H9 (cell line): ENCODE measurements around the gene COPG1. TPM values are rescaled to one million over a fixed set of nuclear protein-coding genes. Genes with fewer than 3 reads are reported as not detected.

ENCODE experiments used
- DNase-seq: peaks from one replicate; pipeline ENCODE4 v3.0.0-alpha.2; 2017
- H2AFZ ChIP-seq: one replicate; pipeline ENCODE4 v1.6.1; 2013; ENCODE audit warnings: mild to moderate bottlenecking, low read length, control low read depth, moderate library complexity
- H2AK5ac ChIP-seq: 2 replicates; pipeline ENCODE4 v1.6.1; 2013; ENCODE audit warnings: low read length, control low read depth, mixed read lengths; ENCODE audit not compliant: insufficient read length
- H2BK120ac ChIP-seq: one replicate; pipeline ENCODE4 v1.6.1; 2013; ENCODE audit warnings: low read depth, mild to moderate bottlenecking, low read length, control low read depth, inconsistent platforms; ENCODE audit not compliant: poor library complexity, severe bottlenecking
- H2BK12ac ChIP-seq: 2 replicates; pipeline ENCODE4 v1.6.1; 2013; ENCODE audit warnings: low read length, control low read depth, mixed read lengths, low read depth; ENCODE audit not compliant: insufficient read length
- H2BK15ac ChIP-seq: 2 replicates; pipeline ENCODE4 v1.6.1; 2013; ENCODE audit warnings: low read depth, low read length, control low read depth
- H2BK20ac ChIP-seq: one replicate; pipeline ENCODE4 v1.6.1; 2013; ENCODE audit warnings: low read depth, mild to moderate bottlenecking, low read length, control low read depth, inconsistent platforms; ENCODE audit not compliant: poor library complexity, severe bottlenecking
- H2BK5ac ChIP-seq: 2 replicates; pipeline ENCODE4 v1.6.1; 2013; ENCODE audit warnings: low read length, control low read depth, mixed read lengths; ENCODE audit not compliant: insufficient read length
- H3K14ac ChIP-seq: 2 replicates; pipeline ENCODE4 v1.6.1; 2013; ENCODE audit warnings: low read length, control low read depth; ENCODE audit not compliant: insufficient read depth
- H3K18ac ChIP-seq: 2 replicates; pipeline ENCODE4 v1.6.1; 2013; ENCODE audit warnings: low read depth, mild to moderate bottlenecking, mixed read lengths, low read length, control low read depth; ENCODE audit not compliant: insufficient read length
- H3K23ac ChIP-seq: 2 replicates; pipeline ENCODE4 v1.6.1; 2013; ENCODE audit warnings: low read length, control low read depth, mixed read lengths, low read depth; ENCODE audit not compliant: insufficient read length
- H3K23me2 ChIP-seq: 2 replicates; pipeline ENCODE4 v1.6.1; 2013; ENCODE audit warnings: low read depth, mild to moderate bottlenecking, mixed read lengths, low read length, control low read depth; ENCODE audit not compliant: insufficient read length, poor library complexity, severe bottlenecking
- H3K27ac ChIP-seq: 2 replicates; pipeline ENCODE4 v1.5.1; 2013; ENCODE audit warnings: low read length, control low read depth, mixed read lengths, low read depth; ENCODE audit not compliant: insufficient read length
- H3K27me3 ChIP-seq: 2 replicates; pipeline ENCODE4 v1.6.1; 2013; ENCODE audit warnings: low read length, control low read depth, inconsistent platforms; ENCODE audit not compliant: insufficient read depth
- H3K4ac ChIP-seq: 2 replicates; pipeline ENCODE4 v1.6.1; 2013; ENCODE audit warnings: low read depth, mild to moderate bottlenecking, control low read depth, inconsistent platforms, low read length, moderate library complexity
- H3K4me1 ChIP-seq: 2 replicates; pipeline ENCODE4 v1.6.1; 2013; ENCODE audit warnings: low read length, control low read depth, inconsistent platforms; ENCODE audit not compliant: insufficient read depth
- H3K4me2 ChIP-seq: 2 replicates; pipeline ENCODE4 v1.6.1; 2013; ENCODE audit warnings: low read length, control low read depth, mixed read lengths; ENCODE audit not compliant: insufficient read length, insufficient read depth
- H3K56ac ChIP-seq: 2 replicates; pipeline ENCODE4 v1.6.1; 2013; ENCODE audit warnings: low read depth, mild to moderate bottlenecking, mixed read lengths, low read length, control low read depth; ENCODE audit not compliant: insufficient read length
- H3K79me1 ChIP-seq: 2 replicates; pipeline ENCODE4 v1.6.1; 2013; ENCODE audit warnings: low read depth, mild to moderate bottlenecking, moderate library complexity, low read length, control low read depth, inconsistent platforms; ENCODE audit not compliant: insufficient read depth, poor library complexity, severe bottlenecking
- H3K79me2 ChIP-seq: 2 replicates; pipeline ENCODE4 v1.6.1; 2013; ENCODE audit warnings: low read length, control low read depth, inconsistent platforms; ENCODE audit not compliant: insufficient read depth
- H3K9ac ChIP-seq: 2 replicates; pipeline ENCODE4 v1.6.1; 2013; ENCODE audit warnings: low read length, control low read depth, mixed read lengths; ENCODE audit not compliant: insufficient read length; ENCODE audit errors: extremely low read depth
- H3K9me3 ChIP-seq: one replicate; pipeline ENCODE4 v1.6.1; 2013; ENCODE audit warnings: low read depth, low read length, inconsistent platforms; ENCODE audit not compliant: control insufficient read depth
- H3T11ph ChIP-seq: one replicate; pipeline ENCODE4 v1.6.1; 2013; ENCODE audit warnings: mild to moderate bottlenecking, low read length, control low read depth, inconsistent platforms
- H4K20me1 ChIP-seq: one replicate; pipeline ENCODE4 v1.6.1; 2013; ENCODE audit not compliant: control insufficient read depth, insufficient read length, insufficient read depth
- H4K5ac ChIP-seq: 2 replicates; pipeline ENCODE4 v1.6.1; 2013; ENCODE audit warnings: low read depth, mild to moderate bottlenecking, mixed read lengths, low read length, control low read depth; ENCODE audit not compliant: insufficient read length
- H4K8ac ChIP-seq: replicated peaks from 2 replicates; pipeline ENCODE4 v1.6.1; 2013; ENCODE audit warnings: low read length, control low read depth, mixed read lengths, low read depth; ENCODE audit not compliant: insufficient read length
- H4K91ac ChIP-seq: 2 replicates; pipeline ENCODE4 v1.6.1; 2013; ENCODE audit warnings: low read depth, mild to moderate bottlenecking, moderate library complexity, mixed read lengths, low read length, control low read depth; ENCODE audit not compliant: insufficient read length
- H3K27ac Mint-ChIP-seq, 3 experiments: 2 replicates in 2 of 3; 3 replicates in 1 of 3; pipeline ENCODE4 v1.8.0; 2020 to 2021; ENCODE audit warnings: mixed read lengths in 3 of 3, mild to moderate bottlenecking in 1 of 3, moderate library complexity in 1 of 3
- H3K27me3 Mint-ChIP-seq: 2 replicates; pipeline ENCODE4 v1.8.0; 2021; ENCODE audit warnings: low read depth, mild to moderate bottlenecking, moderate library complexity, mixed read lengths
- H3K36me3 Mint-ChIP-seq, 3 experiments: 2 replicates in 2 of 3; 3 replicates in 1 of 3; pipeline ENCODE4 v1.8.0; 2020 to 2021; ENCODE audit warnings: low read depth in 3 of 3, mixed read lengths in 3 of 3; ENCODE audit not compliant: insufficient read depth in 1 of 3
- H3K4me1 Mint-ChIP-seq, 2 experiments: 2 replicates each; pipeline ENCODE4 v1.8.0; 2020; ENCODE audit warnings: mixed read lengths in 2 of 2
- H3K4me3 Mint-ChIP-seq, 2 experiments: 2 replicates in 1 of 2; 3 replicates in 1 of 2; pipeline ENCODE4 v1.8.0; 2020 to 2021; ENCODE audit warnings: mild to moderate bottlenecking in 2 of 2, mixed read lengths in 2 of 2, moderate library complexity in 1 of 2
- H3K9me3 Mint-ChIP-seq, 2 experiments: 2 replicates in 1 of 2; 3 replicates in 1 of 2; pipeline ENCODE4 v1.8.0; 2020; ENCODE audit warnings: mild to moderate bottlenecking in 2 of 2, mixed read lengths in 2 of 2, moderate library complexity in 1 of 2
- CTCF ChIP-seq: fragments of 200-600 bp; sonication (generic); conservative IDR thresholded peaks from 3 replicates; pipeline ENCODE4 v1.8.0; 2021; ENCODE audit warnings: antibody characterized with exemption, mild to moderate bottlenecking
- WGBS: extraction: QIAGEN DNeasy Blood & Tissue Kit; methylation state at CpG from one replicate; pipeline ENCODE4 v1.1.7; 2013; ENCODE audit warnings: missing lambda C conversion rate, low lambda C conversion rate, mixed read lengths; ENCODE audit not compliant: insufficient read length; ENCODE audit errors: extremely low coverage; 5-methylcytosine and 5-hydroxymethylcytosine counted together
- total RNA-seq: library from RNA; stranded (reverse); gene quantifications from 2 replicates; pipeline ENCODE4 v1.2.1, GENCODE V29; 2021

COPG1 gene
- total RNA-seq, 1 experiment from 2014 or later: 147 TPM

GRCh38 chr3:129278966-129279906 lies 29.8 kb downstream of the COPG1 start:
- Histone ChIP-seq H3K18ac (peak overlapping the region; percentile 73), H3T11ph (no peak overlapping the region), H3K79me2 (no peaks in the 10 kb centered on the region), H2BK20ac (no peak overlapping the region), H2BK5ac (peak overlapping the region; percentile 2), H3K79me1 (no peaks in the 10 kb centered on the region), H4K5ac (no peak overlapping the region), H3K56ac (no peak overlapping the region), H2AFZ (no peak overlapping the region), H3K4ac (no peak overlapping the region), H3K27ac (no peak overlapping the region), H3K23me2 (peaks cover 13% of the 10 kb centered on the region), H3K23ac (no peak overlapping the region), H2AK5ac (no peak overlapping the region), H3K27me3 (no peaks in the 10 kb centered on the region), H3K9me3 (no peaks in the 10 kb centered on the region), H3K4me2 (peak overlapping the region; percentile 95), H3K9ac (peak overlapping the region; percentile 80), H3K4me1 (peaks cover 4% of the 10 kb centered on the region), H4K8ac (no peak overlapping the region), H2BK15ac (no peak overlapping the region), H2BK12ac (no peak overlapping the region), H4K20me1 (no peaks in the 10 kb centered on the region), H3K14ac (no peak overlapping the region; the same call in 1 of the 2 replicates), H2BK120ac (no peak overlapping the region), H4K91ac (no peak overlapping the region)
- Mint-ChIP-seq H3K9me3 (no peaks in the 10 kb centered on the region; a peak in 1 of 5 replicates), H3K4me3 (peak overlapping the region; percentile 84 to 97), H3K4me1 (peaks cover 18 to 23% of the 10 kb centered on the region in 2 experiments), H3K27ac (peak overlapping the region; percentile 48 to 95 (median 92); a peak in 5 of 7 replicates), H3K36me3 (peaks cover 11 to 54% (median 46%) of the 10 kb centered on the region in 3 experiments; a peak in 6 of 7 replicates), H3K27me3 (no peaks in the 10 kb centered on the region; the same call in 1 of the 2 replicates)
- no peak for TF ChIP-seq CTCF
- peak; percentile 76 for DNase-seq
- WGBS: no CpG with 5 or more reads among the region's 82 CpGs
